Measurements from ENCODE around the gene GJD3. TPM values are rescaled to one million over a fixed set of nuclear protein-coding genes. Genes with fewer than 3 reads are reported as not detected.

GJD3 gene
- total RNA-seq, 2 donors from 2014 or later, result 1.3 TPM; not detected in 1

DNA sequence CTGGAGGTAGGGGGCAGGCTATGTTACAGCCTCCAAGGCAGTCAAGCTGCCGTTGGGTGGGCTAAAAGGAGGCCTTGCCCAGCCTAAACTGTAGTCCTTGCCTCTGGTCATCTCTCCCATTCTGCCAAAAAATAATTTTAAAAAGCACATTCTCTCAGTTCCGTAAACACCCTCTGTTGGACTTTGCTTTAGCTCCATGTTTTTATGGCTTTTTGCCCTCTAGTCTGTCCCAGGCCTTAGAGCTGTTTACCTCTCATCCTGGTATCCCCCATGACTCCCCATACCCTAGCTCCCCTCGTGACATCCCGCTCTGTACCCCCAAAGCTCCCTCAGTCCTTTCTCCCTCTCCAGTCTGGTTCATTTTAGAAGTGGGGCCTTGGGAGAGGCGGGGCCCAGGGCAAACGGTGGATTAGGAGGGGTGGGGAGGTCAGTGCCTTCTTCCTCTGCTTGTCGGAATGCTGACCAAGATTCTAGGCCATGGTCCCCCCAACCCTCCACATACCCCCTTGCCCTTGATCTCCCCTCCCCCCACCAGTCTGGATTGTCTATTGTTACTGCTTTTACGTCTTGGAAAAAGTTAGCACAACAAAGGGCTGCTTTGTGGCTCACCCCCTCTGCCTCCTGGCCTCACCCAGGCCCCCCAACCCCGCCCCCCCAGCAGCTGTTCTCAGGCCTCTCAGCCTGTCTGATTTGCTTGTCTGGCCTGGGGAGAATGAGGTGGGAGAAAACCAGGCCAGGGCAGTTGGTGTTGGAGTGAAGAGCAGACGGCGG, 18.4 kb downstream of the GJD3 start:
- 38 to 42% methylated on average over 11 of the region's 11 CpGs for WGBS, 2 donors

DNA sequence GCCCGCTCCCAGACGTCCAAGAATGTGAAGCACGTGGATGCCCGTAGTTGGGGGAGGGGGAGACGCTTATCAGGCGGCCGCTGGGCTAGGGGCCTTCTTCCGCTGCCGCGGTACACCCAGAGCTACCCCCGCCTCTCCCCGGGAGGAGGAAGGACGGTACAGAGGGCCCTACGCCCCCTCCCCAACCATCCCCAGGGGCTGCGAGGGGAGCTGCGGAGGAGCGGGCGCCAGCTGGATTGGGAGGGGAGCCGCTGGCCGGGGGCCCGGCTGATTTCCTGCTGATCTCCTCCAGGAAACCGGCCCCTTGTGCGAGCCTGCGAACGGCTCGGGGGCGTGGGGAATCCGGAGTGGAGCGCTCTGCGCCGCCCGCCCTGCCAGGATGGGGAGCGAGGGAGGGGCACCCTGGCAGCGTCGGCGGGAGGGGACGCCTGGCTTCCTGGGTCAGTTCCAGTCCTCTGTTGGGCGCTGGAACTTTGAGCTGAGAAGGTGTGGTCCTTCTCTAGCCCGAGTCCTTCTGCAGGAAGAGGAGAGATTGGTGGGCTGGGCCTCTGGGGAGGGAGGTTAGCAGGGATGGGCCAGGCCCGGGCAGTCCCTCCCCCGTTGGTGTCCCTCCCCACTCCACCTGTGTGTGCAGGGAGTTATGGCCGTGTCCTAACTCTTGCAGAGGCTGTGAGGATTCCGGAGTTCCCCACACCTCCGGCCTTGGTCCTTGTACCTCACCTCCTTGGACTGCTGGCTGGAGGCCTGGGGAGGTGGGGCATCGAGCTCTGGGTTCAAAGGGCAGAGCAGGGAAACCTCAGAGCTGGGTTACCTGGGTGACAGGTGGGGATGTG, 19.2 kb downstream of the GJD3 start:
- Histone ChIP-seq H3K36me3 (replicated peaks in 1 of 2; ENCODE audit: insufficient read depth in 1 of 2, low read depth in 2 of 2) (peaks cover 0 to 2% of the 10 kb centered on the region in 2 donors), H3K4me3 (peak overlapping the region in 1 of 2 donors; percentile 4), H3K4me1 (peaks cover 81% of the 10 kb centered on the region), H3K27ac (peak overlapping the region; percentile 46 to 89 (median 80)), H3K27me3 (no peaks in the 10 kb centered on the region), H3K9me3 (no peaks in the 10 kb centered on the region)
- 0% methylated on average over 6 to 44 of the region's 45 CpGs for WGBS, 2 donors
- DNase-seq, result peak; percentile 74 to 90 (median 86)
- intact Hi-C loops (cut with DNase I), result no loop called here
- ATAC-seq, result peak; percentile 54
- TF ChIP-seq, protein P1, sequence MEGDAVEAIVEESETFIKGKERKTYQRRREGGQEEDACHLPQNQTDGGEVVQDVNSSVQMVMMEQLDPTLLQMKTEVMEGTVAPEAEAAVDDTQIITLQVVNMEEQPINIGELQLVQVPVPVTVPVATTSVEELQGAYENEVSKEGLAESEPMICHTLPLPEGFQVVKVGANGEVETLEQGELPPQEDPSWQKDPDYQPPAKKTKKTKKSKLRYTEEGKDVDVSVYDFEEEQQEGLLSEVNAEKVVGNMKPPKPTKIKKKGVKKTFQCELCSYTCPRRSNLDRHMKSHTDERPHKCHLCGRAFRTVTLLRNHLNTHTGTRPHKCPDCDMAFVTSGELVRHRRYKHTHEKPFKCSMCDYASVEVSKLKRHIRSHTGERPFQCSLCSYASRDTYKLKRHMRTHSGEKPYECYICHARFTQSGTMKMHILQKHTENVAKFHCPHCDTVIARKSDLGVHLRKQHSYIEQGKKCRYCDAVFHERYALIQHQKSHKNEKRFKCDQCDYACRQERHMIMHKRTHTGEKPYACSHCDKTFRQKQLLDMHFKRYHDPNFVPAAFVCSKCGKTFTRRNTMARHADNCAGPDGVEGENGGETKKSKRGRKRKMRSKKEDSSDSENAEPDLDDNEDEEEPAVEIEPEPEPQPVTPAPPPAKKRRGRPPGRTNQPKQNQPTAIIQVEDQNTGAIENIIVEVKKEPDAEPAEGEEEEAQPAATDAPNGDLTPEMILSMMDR (IDR thresholded peaks at IDR 0.05), result no peak
- TF ChIP-seq POLR2A (IDR thresholded peaks at IDR 0.05), result peak in 2 of 3 donors; percentile 29 to 56

More for the DNA sequence above, 18.4 kb downstream of the GJD3 start:
- H3K27me3 ChIP-seq, result no peaks in the 10 kb centered on the region
- intact Hi-C loops (cut with DNase I), result no loop called here
- ATAC-seq, result no peak
- no peak overlapping the region for H3K4me3 ChIP-seq
- TF ChIP-seq POLR2A (IDR thresholded peaks at IDR 0.05), result no peak
- TF ChIP-seq, protein P1 (IDR thresholded peaks at IDR 0.05), result no peak
- H3K36me3 ChIP-seq (replicated peaks in 1 of 2; ENCODE audit: insufficient read depth in 1 of 2, low read depth in 2 of 2), result peaks cover 0 to 2% of the 10 kb centered on the region in 2 donors
- peak overlapping the region; percentile 46 to 89 (median 80) for H3K27ac ChIP-seq
- H3K9me3 ChIP-seq, result no peaks in the 10 kb centered on the region
- H3K4me1 ChIP-seq, result peaks cover 73% of the 10 kb centered on the region
- no peak for DNase-seq

DNA sequence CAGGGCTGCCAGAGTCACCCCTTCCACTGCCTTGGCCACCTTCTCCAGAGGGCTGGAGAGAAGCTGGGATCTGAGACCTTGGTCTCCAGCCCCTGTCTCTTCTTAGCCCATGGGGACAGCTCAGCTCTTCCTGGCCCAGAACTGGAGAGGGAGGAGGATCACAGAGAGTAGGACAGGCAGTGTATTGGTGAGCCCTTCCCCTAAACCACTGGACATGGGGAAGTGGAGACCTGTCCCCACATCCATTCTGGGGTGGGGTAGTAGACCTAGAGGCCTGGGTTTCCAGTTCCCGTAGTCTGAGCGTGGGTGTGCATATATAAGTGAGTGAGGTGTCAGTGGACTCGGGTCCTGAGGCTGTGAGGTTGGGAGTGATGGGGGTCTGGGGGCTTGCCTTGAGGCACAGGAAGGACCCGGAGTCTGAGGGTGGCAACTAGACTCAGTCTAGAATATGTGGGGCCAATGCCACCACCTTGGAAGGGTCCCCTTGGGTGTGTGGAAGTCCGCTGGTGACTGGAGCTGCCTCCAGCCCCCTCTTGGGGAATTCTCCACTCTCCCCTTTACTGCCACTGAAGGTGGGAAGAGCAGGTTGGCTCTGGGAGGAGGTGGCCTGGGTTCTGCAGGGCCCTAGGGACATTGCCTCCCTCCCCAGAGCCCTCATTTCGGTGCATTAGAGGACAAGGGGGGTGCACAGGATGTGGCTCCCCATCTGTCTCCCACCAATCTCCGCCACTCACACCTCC, 19.9 kb downstream of the GJD3 start:
- TF ChIP-seq, protein P1 (IDR thresholded peaks at IDR 0.05), result no peak
- TF ChIP-seq POLR2A (IDR thresholded peaks at IDR 0.05), result no peak
- peak overlapping the region; percentile 46 to 89 (median 80) for H3K27ac ChIP-seq
- DNase-seq (no peak), ATAC-seq (no peak)
- H3K4me1 ChIP-seq, result peaks cover 85% of the 10 kb centered on the region
- peaks cover 0 to under 1% of the 10 kb centered on the region in 2 donors for H3K36me3 ChIP-seq (replicated peaks in 1 of 2; ENCODE audit: insufficient read depth in 1 of 2, low read depth in 2 of 2)
- H3K27me3 ChIP-seq, result no peaks in the 10 kb centered on the region
- WGBS, 2 donors, result 48 to 60% methylated on average over 7 of the region's 7 CpGs
- no peaks in the 10 kb centered on the region for H3K9me3 ChIP-seq
- H3K4me3 ChIP-seq, result no peak overlapping the region
- intact Hi-C loops (cut with DNase I), result no loop called here

DNA sequence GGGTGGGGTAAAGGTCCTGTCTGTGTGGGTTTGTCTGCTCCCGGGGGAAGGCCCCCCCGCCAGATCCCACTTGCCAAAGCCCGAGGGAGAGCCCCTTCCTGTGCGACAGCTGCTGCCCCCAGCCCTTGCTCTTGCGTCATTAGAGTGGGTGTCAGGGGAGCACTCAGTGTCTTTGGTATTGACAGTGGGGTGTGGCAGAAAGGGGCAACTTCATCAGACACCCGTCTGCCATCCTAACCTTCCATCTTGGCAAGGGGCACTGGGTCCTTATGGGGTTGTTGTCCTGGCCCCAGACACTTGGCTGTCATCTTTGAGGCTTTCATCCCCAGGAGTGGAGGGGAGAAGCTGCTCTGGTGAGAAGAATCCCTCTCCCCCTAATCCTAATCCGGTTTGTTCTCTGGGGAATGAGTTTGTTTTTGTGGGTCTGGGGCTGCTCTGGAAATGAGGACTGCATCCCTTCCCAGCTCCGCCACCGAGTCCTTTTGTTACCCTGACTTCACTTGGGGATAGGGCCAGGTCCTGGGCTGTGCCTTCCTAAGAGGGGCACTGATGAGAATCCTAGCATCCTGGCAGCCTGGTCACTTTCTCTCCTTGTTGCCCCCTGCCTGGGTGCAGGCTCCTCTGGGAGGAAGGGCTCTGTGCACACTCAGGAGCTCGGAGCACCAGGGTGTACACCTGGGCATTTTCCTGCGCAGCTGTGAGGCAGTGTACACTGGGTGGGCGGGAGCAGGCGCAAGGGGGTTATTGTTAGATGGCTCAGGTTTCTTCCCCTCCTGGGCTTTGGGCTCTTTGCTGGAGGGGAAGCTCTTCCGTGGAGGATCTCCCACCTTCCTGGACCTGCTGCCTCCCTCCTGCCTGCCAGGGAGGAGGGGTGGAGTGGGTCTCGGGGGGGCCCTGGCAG, 21.1 kb downstream of the GJD3 start:
- H3K9me3 ChIP-seq, result no peaks in the 10 kb centered on the region
- peak overlapping the region; percentile 37 to 89 (median 80) for H3K27ac ChIP-seq
- peak overlapping the region in 1 of 2 donors; percentile 68 for H3K4me3 ChIP-seq
- H3K27me3 ChIP-seq, result no peaks in the 10 kb centered on the region
- H3K36me3 ChIP-seq (replicated peaks in 1 of 2; ENCODE audit: insufficient read depth in 1 of 2, low read depth in 2 of 2), result no peaks in the 10 kb centered on the region
- intact Hi-C loops (cut with DNase I), result no loop called here
- H3K4me1 ChIP-seq, result peaks cover 75% of the 10 kb centered on the region
- WGBS, 2 donors, result 43 to 51% methylated on average over 8 to 15 of the region's 15 CpGs
- ATAC-seq (no peak), DNase-seq (no peak)
- TF ChIP-seq, protein P1 (IDR thresholded peaks at IDR 0.05), result no peak

Data from body of pancreas (tissue), 4 donors.